Frontal cortex (tissue), 4 donors: ENCODE results near the gene TMC3. TPM values are rescaled to one million over a fixed set of nuclear protein-coding genes. Genes with fewer than 3 reads are reported as not detected.

Source experiments
- DNase-seq, 2 donors: peaks; one replicate each; pipeline ENCODE4 v3.0.0; 2012; ENCODE audit warnings: low spot score in 2 of 2
- FAIRE-seq: peaks from 2 replicates; lab custom pipeline; 2012; peaks lifted over from hg19 to GRCh38; lab: Jason Lieb, UNC
- total RNA-seq: library from RNA; depleted of rRNA; stranded (reverse); fragments of >200 nt; gene quantifications from one replicate; pipeline ENCODE4 v1.2.3, GENCODE V29; 2014
- donor health status: control.
- donor health status: control.
- donor health status: control.

TMC3 gene
- total RNA-seq, 1 donor from 2014 or later: under 0.01 TPM

DNA sequence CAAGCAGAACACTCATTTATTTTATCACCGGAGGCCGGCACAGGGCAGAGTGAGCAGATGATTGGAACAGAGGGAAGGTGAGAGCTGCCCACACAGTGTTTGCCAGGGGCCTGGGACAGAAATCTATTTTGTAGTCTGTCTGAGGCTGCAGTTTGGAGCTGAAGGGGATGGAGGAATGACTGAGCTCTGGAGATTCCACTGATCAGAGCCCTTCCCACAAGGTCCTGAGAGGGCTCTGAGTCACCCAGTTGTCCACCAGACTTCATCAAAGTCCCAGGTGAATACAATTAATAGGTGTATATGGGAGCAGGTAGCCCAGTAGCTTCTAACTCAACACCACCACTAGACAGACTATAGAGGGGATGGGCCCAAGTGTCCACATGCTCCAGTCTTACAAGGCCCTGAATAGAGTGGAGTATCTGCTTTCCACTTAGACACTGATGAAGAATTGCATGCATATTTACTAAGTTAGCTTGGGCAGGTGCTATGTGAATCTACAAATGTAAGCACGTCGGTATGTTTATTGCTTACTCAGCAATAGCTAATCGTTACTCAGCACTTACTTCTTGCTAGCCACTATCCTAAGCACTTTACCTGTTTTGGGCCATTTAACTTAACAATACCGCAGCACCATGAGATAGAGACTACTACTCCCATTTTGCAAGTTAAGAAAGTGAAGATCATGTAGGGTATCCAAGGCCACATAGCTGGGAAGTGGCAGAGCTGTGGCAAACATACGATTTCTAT lies 47.4 kb downstream of the TMC3 start:
- no peak for FAIRE-seq
- DNase-seq: no peak

DNA sequence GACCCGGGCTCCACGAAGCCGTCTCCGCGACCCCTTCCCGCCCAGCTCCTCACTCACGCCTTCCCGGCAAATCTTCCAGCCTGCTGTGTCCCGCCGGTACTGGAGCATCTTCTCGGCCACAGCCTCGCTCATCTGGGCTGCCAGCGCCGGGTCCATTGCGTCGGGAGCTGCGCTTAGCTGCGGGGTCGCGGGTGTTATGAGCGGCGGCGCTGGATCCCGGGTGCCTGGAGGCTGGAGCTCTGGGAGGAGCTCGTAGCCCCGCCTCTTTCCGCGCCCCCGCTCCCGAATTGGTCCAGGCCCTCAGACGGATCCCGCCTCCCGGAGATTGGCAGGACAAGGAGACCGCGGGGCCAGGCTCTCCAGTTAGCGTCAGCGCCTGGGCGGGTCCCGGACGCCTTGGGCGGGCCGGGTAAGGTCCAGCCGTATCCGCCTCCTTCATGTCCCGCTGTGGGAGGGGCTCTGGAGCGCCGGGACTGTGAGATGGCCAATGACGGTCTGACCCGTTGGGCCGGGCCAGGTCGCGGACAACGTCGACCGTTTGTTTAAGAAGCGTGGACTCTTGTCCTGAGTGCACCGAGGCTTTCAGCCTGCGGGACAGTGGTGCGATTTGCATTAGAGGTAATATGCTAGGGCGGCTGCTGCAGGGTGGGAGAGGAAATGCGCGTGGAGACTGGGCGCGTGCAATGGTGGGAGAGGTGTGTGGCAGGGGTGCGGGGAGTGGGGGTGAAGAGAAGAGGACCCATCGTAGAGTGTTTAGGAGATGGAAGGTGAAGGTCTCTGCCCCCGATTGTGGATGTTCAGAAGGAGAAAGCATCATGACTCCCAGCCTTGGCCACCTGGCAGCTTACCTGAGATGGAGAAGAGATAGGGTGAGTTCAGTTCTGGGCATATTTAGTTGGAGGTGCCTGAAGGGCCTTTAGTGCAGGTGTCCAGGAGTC lies 49.8 kb downstream of the TMC3 start, which contains the start of gene STARD5:
TSS of gene STARD5 (minus strand) at position 198 of the 938 bp plus-strand sequence. CDS start at position 156, 42 bp downstream.
- DNase-seq (peak; percentile 79 to 98), FAIRE-seq (peak; percentile 53)

DNA sequence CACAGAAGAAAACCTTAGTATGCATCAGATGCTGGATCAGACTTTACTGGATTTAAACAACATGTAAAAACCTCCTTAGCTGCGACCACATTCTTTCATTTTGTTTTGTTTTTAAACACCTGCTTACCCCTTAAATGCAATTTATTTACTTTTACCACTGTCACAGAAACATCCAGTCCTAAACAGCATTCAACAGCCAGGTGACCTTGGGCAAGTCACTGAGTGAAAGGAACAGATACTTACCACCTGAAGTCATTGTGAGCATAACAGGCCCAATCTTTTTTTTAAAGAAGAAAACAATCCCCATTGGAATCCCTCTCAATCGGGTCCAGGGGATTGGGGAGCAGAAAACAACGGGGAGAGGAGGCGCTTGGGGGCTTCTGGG lies 50.5 kb downstream of the TMC3 start:
- FAIRE-seq (no peak), DNase-seq (no peak)

DNA sequence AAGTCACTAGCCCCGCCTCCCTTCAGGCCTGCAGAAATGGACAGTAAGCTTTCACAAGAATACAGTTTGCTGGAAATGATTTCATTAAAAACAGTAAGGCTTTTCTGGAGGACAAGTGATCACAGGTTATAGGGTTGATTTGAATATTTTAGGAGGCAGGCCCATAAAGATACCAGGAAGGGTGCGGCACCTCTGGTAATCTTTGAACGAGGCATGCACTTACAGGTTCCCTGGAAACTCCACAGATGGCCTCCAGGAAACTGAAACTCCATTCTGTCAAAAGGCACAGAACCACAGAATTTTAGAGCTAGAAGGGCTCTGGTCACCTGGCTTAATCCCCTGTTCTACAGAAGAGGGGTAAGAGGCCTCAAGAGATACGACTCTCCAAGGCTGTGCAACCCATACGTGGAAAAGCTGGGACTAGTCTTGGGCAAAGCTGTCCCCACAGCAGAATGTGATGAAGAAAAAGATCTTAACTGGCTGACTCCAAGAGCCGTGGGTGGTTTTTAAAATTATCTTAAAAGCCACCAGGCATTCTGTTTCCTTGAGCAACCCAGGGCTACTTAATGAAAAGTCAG lies 51.2 kb downstream of the TMC3 start:
- FAIRE-seq (no peak), DNase-seq (no peak)

DNA sequence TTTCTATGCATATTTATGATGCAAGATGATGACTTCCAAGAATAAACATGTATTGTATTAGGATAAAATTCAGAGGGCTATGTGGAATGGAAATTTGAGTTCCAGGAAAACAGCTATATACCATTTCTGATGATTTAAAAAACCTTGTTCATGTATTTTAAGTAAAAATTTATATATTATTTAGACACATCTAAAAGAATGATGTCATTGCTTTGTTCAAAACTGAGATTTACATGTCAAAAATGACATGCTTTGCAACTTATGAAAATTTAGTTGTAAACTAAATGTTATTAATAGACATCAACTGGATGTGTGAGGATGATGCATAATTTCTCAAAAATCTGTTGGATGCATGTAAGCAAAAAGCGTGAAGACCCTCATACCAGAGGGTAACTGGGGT lies 52.3 kb downstream of the TMC3 start:
- DNase-seq (no peak), FAIRE-seq (no peak)

DNA sequence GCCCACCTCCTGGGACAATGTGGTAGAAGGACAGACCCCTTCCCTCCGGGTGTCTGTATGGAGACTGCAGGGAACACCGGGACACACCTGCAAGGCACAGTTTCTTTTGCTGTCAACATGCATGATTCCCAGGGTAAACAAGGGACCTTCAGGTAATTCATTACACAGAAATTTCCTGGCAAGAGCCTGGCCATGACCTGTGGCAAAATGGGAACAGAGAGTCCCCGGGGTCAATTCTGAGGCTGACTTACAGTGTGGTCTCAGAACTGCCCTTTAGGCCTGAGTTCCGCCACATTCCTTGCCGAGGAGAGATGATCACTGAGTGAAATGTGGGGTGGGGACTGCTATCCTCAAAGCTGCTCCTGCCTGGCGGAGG lies 56.4 kb downstream of the TMC3 start:
- FAIRE-seq (no peak), DNase-seq (no peak)

DNA sequence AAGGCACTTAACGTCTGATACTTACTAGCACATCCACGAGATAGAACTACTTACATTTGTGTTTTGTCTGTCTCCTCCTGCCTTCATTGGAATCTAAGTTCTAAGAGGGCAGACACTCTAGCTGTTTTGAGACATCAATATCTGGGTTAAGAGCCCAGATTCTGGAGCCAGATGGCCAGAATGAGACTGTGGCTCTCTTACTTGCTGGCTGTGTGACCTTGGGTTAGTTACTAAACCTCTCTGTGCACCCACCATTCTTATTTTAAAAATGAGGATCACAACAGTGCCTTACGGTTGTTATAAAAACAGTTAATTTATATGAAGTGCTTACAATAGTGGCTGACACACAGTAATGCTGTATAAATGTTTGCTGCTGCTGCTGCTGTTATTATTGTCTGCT lies 57.7 kb downstream of the TMC3 start:
- FAIRE-seq (no peak), DNase-seq (no peak)

DNA sequence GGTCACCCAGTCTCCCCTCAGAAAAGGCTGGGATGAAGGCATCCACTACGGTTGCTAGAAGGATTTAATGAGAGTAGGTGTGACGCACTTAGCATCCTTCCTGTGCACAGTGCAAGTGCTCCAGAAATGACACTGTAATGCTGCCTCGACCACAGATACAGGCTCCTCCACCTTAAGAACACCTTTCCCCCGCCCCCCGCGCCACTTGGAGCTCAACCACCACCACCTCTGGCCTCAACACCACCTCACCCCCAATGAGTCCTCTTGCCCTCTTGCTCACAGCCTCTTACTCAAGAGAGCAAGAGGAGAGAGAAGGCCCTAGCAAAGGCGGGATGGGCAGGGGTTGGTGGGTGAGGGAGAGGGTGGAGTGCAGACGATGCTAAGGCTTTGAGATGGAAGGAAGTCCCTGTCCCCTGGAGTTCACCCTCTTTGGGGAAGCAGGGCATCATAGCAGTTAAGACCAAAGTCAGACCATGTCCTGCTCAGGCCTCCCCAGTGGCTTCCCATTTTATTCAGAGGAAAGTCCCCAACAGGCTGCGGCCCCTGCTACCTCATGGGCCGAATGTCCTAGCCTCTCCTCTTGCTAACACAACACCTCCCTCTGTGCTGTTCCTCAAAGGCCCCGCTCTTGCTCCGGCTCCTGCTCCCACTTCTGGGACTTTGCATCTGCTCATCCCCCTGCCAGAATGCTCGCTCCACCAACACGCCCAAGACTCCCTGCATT lies 58.4 kb downstream of the TMC3 start:
- FAIRE-seq: no peak
- no peak for DNase-seq

DNA sequence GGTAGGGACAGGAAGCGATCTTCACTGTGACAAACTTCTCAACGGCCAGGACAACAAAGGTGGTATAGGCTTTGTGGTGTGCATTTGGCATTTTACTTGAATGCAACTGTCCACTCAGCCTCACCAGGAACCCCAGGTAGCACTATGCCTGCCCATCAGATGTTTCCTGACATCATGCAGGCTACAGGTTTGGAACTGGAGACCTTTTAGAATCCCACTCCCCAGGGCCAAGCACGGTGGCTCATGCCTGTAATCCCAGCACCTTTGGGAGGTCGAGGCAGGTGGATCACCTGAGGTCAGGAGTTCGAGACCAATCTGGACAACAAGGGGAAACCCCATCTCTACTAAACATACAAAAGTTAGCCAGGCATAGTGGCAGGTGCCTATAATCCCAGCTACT lies 59.6 kb downstream of the TMC3 start:
- no peak for DNase-seq
- no peak for FAIRE-seq

DNA sequence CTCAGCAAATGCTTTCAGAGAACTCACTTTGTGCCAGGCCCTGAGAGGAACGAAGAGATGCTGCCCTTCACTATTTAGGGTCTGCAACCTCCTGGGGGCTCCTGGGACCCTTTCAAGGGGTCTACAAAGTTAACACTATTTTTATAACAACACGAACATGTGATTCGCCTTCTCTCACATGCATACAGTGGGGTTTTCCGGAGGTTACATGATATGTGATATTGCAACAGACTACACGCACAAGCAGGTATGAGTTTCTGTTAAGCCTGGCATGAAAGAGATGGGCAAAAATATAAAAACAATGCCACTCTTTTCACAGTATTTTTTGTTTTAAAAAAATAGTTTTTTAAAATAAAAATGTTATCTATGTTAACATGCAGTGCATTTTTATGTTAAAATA lies 60.3 kb downstream of the TMC3 start:
- FAIRE-seq: no peak

DNA sequence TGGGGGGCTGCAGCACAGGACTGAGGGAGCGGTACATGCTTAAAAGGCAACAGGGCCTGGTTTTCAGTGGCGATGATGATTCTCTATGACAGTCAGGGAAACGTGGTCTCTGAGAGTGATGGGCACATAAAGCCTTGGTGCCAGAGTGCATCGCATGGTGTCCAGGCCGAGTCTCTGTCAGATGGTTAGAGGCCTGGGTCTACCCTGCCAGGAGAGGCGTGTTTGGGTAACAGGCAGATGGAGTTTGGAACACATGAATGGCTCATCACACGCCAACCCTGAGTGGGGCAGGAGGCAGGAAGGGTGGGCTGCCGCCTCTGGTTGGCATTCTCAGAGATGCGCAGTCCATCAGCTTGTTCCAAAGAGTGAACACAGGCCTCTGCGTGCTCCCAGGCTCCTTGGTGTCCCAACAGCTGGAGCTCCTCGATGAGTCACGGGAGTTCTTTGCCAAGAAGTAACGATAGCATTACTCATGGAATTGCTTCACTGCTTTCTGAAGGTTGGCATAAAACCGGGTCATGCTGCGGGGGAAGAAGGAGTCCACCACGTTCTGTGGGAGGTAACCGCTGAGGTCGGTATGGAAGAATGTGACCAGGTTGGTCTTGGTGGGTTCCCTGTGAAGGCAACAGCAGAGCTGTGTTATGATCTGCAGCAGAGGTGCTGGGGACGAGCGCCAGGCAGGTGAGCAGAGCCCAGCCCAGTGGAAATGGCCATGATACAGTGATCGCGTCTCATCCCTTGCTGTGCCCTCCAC lies 61.0 kb downstream of the TMC3 start:
- DNase-seq (peak in 1 of 2 donors; percentile 32), FAIRE-seq (no peak)

More for the DNA sequence above, 60.3 kb downstream of the TMC3 start:
- no peak for DNase-seq

DNA sequence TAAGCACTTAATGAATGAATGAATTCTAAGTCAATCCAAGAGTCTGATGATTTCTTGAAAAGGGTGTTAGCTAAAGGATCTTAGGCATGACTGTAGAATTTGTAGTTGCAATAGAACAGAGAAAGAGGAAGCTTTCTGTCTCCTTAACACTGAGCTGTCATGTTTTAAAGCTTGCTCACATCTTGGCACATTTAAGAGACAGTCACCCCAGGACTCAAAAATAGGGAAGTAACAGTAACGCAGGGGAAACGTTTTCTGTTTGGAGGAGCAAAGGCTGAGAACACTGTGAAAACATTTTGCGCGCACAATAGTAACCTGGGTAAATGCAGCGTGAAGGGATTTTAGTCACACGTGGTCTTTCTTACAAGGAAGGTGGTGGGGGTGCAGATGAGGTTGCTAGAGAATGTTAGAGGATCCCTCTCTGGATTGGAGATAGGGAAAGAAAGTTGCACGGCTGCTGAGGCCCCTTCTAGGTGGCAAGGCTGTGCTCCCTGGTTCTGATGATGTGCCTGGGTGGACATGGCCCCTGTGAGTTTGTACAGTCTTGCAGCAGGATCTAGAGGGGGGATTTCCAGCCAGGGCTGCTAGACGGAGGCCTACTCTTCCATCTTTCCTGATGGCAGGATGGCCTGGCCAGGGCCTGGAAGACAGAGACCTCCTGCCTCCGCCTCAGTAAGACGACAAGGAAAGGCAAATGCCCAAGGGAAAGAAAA lies 62.1 kb downstream of the TMC3 start:
- FAIRE-seq (no peak), DNase-seq (no peak)

DNA sequence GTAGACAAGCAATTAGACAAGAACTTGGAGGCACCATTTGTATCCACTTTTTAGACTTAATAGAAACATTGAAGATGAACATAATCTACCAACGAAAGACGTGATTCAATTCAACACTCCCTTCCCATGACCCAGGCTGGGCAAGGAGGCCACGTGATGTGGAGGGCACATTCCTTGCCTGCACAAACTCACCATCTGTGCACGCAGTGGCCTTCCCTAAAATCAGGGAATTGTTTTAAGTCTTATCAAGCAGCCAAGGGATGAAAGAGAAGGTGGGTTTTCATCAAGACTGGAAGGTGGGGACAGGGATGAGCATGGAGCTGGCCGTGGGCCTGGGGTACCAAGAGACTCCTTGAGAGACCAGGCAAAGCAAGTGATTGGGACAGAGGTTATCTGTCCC lies 63.5 kb downstream of the TMC3 start:
- no peak for DNase-seq
- no peak for FAIRE-seq

DNA sequence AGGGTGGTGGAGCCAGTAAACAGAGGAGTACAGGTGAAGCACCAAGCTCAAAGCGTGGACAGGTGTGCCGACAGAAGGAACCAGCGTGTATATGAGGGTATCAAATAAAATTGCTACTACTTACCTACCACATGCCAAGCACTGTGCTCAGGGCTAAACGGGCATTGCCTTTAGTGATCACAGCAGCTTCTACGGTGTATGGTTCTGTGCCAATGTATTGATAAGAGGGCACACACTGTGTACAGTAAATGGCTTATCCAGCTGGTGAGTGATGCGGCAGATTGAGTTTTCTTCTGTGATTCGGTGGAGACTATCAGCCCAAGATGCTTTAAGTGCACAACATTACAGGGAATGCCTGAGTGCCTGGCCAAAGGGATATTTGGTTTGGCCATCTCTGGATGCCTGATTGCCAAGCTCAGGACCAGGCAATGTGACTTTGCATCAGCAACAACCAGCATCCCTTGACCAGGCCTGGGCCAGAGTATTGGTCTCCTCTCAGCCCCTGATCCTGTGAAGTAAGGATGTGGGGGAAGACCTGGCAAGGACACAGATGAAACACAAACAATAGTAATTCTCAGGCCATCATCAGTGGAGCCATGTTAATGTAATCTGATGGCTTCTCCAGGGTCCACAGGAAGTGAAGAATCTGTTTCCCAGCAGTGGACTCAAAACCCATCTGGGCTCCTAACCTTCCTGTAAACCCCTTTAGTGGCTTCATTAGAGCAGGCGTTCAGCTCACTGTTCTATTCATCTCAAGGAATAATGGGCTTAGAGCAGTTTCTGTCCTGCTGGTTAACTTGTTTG lies 64.2 kb downstream of the TMC3 start:
- FAIRE-seq (no peak), DNase-seq (no peak)

DNA sequence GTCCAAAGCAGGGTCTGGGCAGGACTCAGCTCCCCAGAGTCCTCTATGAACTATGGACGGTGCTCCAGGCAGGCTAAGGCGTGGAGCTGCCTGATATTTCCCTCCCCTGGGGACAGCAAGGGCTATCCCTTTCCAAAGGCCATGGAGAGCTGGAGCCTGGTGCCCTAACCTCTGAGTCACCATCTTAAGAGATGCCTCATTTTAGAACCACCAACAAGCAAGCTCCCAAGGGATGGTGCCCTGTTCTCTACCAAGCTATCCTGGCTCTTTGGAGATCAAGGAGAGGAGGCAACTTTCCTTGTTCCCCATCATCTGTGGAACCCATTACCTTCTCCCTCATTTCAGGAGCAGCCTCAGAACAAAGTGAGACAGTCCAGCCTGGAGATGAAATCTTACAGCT lies 65.8 kb downstream of the TMC3 start:
- FAIRE-seq (no peak), DNase-seq (no peak)

DNA sequence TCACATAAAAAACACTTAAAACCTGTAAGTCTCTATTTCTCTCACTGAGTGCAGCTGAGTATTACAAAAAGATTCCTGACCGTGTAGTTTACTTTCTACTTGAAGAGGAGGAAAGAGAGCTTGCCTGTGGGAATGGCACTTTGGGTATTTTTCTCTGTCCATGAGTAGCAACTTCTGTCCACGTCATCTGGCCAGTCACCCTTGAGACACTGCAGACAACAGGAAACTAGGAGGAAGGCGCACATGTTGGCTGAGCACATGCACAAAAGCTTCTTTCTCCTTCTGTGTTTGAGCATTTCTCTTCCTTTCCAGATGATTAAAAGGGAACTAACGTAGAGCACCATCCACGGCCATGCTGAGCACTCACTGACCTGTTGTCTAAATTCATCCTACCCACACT lies 69.8 kb downstream of the TMC3 start:
- DNase-seq: no peak

DNA sequence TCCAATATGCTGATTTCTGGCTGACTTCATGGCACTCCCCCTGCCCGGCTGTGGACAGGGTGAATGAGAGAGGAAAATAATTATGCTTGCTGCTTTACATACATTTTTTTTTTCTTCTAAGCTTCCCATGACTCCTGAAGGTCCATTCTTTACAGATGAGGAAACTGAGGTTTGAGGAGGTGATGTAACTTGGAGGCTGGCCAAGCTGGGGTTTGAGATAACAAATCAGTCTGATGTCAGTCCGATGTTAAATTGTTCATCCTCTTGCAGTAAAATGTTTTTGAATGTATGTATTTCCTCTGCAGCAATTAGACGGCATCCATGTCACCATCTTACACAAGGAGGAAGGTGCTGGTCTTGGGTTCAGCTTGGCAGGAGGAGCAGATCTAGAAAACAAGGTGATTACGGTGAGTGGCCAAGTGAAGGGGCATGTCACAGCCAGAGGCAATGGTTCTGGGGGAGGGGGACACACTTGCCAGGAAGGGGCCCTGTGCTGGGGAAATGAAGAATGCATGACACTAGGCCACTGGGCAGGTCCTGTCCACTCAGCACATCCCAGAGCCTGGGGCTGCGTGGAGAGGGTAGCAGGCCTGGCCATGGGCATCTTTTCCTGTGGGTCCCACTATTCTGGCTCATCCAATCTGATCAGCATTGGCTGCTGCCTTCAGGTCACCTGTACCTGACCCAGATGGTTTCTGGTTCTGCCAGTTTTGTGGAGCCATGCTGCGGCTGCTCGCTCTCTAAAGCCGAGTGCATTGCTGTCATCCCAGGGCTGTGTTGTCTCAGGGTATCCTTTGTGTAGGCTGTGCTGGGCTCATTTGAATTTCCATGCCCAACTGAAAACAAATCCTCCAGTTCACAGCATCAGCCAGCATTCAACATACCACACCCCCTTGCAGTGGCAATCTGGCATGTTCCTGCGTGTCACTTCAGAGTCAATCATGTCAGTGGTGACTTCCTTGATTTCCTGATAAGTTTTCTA lies 70.5 kb downstream of the TMC3 start:
- DNase-seq (no peak), FAIRE-seq (no peak)

More for the DNA sequence above, 69.8 kb downstream of the TMC3 start:
- no peak for FAIRE-seq
